ENCODE data around the gene SACM1L.

The SACM1L gene

DNA sequence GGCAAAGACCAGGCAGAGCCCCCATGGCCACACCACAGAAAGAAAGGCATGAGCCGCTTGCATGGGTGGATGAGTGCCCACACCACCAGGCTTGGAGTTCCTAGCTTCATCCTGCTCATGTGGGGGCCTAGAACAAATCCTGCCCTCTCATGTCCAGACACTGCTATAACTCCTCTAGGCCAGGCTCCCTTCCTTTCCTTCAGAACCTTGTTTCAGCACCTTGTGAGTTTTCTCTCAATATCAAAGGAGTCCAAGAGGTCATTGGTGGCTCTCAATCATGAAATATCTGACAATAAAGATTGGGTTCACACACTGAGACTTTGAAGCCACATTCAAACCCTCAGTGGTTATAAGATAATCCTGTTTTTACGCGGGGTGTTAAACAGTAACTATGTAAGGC lies 94.5 kb downstream of the SACM1L start:
- DNase-seq (ENCODE audit: low read depth in 2 of 3, low spot score in 2 of 3): no peak

- no peak for DNase-seq (ENCODE audit: low read depth in 2 of 3, low spot score in 2 of 3)
Measured at GRCh38 chr3:45785605-45786150, 96.5 kb downstream of the SACM1L start.

DNA sequence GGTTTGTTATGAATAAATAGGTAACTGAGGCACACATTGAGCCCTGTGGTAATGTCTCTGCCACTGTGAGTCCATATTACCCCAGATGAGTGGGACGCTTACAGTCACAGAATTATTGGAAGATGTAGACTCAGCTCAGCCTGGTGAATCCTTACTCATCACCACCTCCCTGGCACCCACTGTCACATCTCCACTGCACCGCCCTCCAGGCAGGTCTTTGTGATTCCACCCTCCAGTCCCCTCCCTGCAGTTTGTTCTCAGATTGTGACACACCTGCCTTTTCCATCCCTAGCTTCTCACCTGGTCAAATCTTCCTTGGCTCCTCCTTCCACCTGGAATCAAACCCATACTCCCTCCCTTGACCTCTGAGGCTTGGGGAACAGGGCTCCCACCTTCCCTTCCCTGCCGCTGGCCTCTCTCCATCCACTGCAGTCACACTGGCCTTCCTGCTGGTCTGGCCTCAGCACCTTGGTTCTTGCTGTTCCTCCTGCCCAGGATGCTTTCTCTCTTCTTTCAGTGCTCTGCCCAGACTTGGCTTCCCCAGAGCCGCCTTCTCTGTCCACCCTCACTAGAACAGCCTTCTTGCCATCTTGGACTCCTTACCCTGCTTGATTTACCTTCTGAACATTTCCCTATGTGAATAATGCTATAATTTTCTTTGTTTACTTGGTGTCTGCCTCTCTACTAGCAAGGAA lies 97.8 kb downstream of the SACM1L start:
- no peak for DNase-seq (ENCODE audit: low read depth in 2 of 3, low spot score in 2 of 3)

- DNase-seq (ENCODE audit: low read depth in 2 of 3, low spot score in 2 of 3): no peak
Measured at GRCh38 chr3:45787551-45787950, 98.4 kb downstream of the SACM1L start.

DNA sequence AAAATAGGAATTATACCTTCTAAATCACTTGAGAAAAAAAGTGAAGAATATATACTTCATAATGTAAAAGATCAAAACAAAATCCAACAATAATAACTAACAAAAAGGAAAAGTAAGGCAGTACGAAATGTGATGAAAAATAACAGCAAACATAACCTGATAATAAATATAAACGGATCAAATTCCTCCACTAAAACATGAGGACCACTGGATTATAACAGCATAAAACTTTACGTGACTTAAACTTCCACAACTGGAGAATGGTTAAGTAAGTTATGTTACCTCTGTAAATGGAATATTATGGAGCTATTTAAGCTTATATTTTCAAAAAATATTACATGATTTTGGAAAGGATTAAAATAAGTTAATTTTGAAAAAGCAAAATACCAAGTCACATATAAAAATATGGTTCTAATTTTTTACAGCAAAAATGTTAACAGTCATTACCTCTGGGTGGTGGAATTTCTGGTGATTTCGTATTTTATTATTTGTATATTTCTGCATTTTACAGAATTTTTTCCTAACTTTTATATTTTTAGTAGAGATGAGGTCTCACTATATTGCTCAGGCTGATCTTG lies 100.1 kb downstream of the SACM1L start:
- no peak for DNase-seq (ENCODE audit: low read depth in 2 of 3, low spot score in 2 of 3)

DNA sequence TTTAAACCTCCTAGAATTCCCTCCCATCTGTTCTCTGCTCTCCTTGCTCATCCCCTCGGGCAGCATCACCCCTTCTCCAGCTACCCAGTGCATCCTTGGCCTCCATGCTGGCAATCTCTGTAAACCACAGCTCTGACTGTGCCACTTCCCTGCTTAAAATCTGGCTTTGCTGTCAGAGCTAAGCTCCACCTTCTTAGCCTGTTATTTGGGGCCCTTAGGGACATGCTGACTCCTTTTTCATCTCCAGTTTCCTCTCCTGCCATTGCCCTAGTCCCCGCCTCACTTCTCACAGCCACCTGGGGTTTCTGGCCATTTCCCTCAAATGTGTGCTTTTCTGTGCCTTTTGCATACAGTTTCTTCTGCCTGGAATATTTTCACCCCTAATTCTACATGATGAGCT lies 101.4 kb downstream of the SACM1L start:
- DNase-seq (ENCODE audit: low read depth in 2 of 3, low spot score in 2 of 3): no peak

GRCh38 chr3:45792036-45792435 lies 102.8 kb downstream of the SACM1L start:
- no peak for DNase-seq (ENCODE audit: low read depth in 2 of 3, low spot score in 2 of 3)

DNA sequence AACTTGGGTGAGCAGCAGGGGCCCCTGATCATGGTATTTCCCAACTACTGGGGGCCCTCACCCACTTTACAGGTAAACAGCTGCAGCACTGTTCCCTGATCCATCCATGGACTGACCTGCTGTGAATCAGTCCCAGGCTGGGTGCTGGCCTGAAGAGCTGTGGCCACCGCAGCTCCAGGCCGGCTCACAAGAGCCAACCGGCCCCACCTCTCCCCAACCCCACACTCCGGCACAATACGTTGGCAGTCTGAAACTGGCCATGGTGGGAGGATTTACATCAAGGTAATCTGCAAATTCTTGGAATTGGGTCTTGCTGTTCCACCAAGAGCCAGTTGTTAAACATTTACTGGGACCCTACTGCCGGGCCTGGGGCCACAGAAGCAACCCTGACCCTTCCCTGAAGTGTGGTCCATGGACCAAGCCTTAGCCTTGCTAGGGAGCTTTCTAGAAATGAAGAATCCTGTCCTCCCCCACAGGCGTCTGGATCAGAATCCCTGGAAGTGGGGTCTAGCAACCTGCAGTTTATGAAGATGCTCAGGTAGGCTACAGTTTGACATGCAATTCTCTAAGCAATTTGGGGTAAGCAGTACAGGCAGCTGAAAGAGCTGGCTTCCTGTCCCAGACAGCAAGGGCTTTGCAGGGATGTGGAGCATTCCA lies 103.4 kb downstream of the SACM1L start:
- DNase-seq (ENCODE audit: low read depth in 2 of 3, low spot score in 2 of 3): no peak

DNA sequence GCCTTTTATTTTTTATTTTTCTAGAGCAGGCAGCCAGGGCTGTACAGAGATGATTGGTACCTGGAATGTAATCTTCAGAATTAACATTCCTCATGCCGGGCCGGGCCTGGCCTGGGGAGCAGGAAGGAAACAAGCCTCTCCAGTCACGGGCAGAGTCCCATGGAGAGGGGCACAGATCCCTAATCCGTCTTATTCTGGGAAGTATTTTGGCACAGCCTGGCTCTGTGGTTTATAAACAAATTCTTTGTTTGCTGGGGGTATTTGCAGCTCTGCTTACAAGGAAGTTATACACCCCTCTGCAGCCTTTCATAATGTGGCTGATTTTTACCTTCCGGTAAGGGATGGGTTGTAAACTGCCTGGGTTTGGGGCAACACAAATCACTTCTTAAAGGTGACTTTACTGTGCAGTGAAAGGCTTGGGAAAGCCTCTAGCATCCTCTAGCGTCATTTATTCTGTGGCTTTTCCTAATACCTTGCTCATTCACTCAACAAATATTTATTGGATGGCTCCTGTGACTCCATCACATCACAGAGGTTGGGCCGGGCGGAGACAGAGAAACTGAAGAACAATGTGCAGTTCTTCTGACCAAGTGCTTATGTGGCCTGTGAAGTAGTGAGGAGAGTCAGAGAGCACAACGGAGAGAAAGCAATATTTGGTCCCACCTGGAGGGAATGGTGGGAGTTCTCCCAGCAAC lies 104.4 kb downstream of the SACM1L start:
- DNase-seq (ENCODE audit: low read depth in 2 of 3, low spot score in 2 of 3): no peak

GRCh38 chr3:45794177-45794560 lies 105.0 kb downstream of the SACM1L start:
- DNase-seq (ENCODE audit: low read depth in 2 of 3, low spot score in 2 of 3): no peak

- no peak for DNase-seq (ENCODE audit: low read depth in 2 of 3, low spot score in 2 of 3)
Measured at GRCh38 chr3:45794660-45795059, 105.5 kb downstream of the SACM1L start.

All from activated CD8-positive, alpha-beta memory T cell treated with anti-CD3 and anti-CD28 coated beads for 48 hours (primary cell).